Uterus (tissue), 4 donors: ENCODE measurements around the gene METTL5. TPM values are rescaled to one million over a fixed set of nuclear protein-coding genes. Genes with fewer than 3 reads are reported as not detected.
"Not testable (repeated sequence)": the region's sequence is repeated elsewhere in the genome, so short reads cannot be mapped to it uniquely, and the experiment has no call there.

Experiments
- DNase-seq, 2 donors: peaks; one replicate each; pipeline ENCODE4 v3.0.0-alpha.2; 2019 to 2020
- H3K27ac ChIP-seq, 2 donors: fragments of 200-600 bp; sonication (generic); 1 replicate in 1 of 2; 2 replicates in 1 of 2; pipeline ENCODE4 v1.5.1; 2016 to 2018
- H3K27me3 ChIP-seq, 2 donors: fragments of 200-600 bp; sonication (generic); one replicate each; pipeline ENCODE4 v1.5.1; 2018 to 2019; ENCODE audit warnings: control low read depth in 1 of 2
- H3K36me3 ChIP-seq, 2 donors: fragments of 200-600 bp; sonication (generic); one replicate each; pipeline ENCODE4 v1.5.1; 2019; ENCODE audit warnings: control low read depth in 1 of 2
- H3K4me1 ChIP-seq, 2 donors: fragments of 200-600 bp; sonication (generic); one replicate each; pipeline ENCODE4 v1.5.1; 2018 to 2019; ENCODE audit warnings: control low read depth in 1 of 2
- H3K4me3 ChIP-seq, 2 donors: fragments of 200-600 bp; sonication (generic); 1 replicate in 1 of 2; 2 replicates in 1 of 2; pipeline ENCODE4 v1.5.1; 2018 to 2019; ENCODE audit warnings: mild to moderate bottlenecking in 1 of 2
- H3K9me3 ChIP-seq, 2 donors: fragments of 200-600 bp; sonication (generic); one replicate each; pipeline ENCODE4 v1.5.1; 2019; ENCODE audit warnings: control low read depth in 1 of 2
- CTCF ChIP-seq, 4 experiments: fragments of 200-600 bp in 2 of 4; fragments of 450-650 bp in 2 of 4; sonication (generic) in 2 of 4; IDR thresholded peaks; one replicate each; pipeline ENCODE4 v1.5.1; 2016 to 2019; ENCODE audit warnings: antibody characterized with exemption in 4 of 4, mild to moderate bottlenecking in 2 of 4, moderate library complexity in 1 of 4
- POLR2A ChIP-seq, 2 donors: fragments of 450-650 bp; IDR thresholded peaks; one replicate each; pipeline ENCODE4 v1.6.1; 2016; ENCODE audit warnings: antibody characterized with exemption in 2 of 2, mild to moderate bottlenecking in 1 of 2, moderate library complexity in 1 of 2
- intact Hi-C: fragments of 100-400 bp; cut with DNase I; formaldehyde crosslinking; loops from one replicate; pipeline ENCODE4 v1.15.1; 2023; ENCODE audit warnings: low total_unique reads
- total RNA-seq, 4 donors: library from RNA; depleted of rRNA in 3 of 4; stranded (reverse); fragments of >200 nt in 3 of 4; gene quantifications; one replicate each; pipeline versions ENCODE4 v1.1.0 to v1.2.4, GENCODE V29; 2014 to 2023
- donor health status: DM: yes; HTN: yes; CAD: no.

METTL5 gene
- total RNA-seq, 4 donors from 2014 or later, result 28.5 to 763 (median 38.4) TPM

DNA sequence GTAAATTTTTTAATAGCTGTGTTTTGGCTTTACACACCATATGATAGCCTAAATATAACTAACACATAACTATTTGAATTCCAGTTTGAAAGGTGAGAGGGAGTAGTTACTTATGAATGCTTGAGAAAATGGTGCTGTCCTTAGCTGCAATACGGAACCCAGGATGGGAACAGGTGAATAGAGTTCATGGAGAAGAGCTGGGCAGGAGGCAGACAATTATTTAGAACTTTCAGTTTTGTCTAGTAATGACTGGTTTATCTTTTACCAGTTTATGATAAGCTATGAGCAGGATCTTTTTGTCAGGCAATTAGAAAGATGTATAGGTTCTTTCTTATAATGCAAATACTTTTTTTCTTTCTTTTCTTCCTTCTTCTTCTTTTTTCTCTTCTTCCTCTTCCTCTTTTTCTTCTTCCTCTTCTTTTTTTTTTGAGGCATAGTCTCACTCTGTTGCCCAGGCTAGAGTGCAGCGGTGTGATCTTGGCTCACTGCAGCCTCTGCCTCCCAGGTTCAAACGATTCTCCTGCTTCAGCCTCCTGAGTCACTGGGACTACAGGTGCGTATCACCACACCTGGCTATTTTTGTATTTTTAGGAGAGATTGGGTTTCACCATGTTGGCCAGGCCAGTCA lies 28.4 kb upstream of the METTL5 start:
- Histone ChIP-seq H3K4me3 (no peak overlapping the region), H3K36me3 (no peaks in the 10 kb centered on the region), H3K27me3 (no peaks in the 10 kb centered on the region), H3K4me1 (no peaks in the 10 kb centered on the region), H3K9me3 (no peaks in the 10 kb centered on the region), H3K27ac (no peak overlapping the region)
- TF ChIP-seq POLR2A (IDR thresholded peaks at IDR 0.05) (no peak), CTCF (IDR thresholded peaks at IDR 0.05) (no peak)
- intact Hi-C loops, result no loop called here
- no peak for DNase-seq

GRCh38 chr2:169849710-169850109 lies 25.0 kb upstream of the METTL5 start:
- Histone ChIP-seq H3K9me3 (no peaks in the 10 kb centered on the region), H3K36me3 (no peaks in the 10 kb centered on the region), H3K27me3 (no peaks in the 10 kb centered on the region), H3K4me3 (no peak overlapping the region), H3K4me1 (no peaks in the 10 kb centered on the region), H3K27ac (no peak overlapping the region)
- DNase-seq, result no peak
- intact Hi-C loops, result no loop called here
- TF ChIP-seq CTCF (IDR thresholded peaks at IDR 0.05) (no peak), POLR2A (IDR thresholded peaks at IDR 0.05) (no peak)

DNA sequence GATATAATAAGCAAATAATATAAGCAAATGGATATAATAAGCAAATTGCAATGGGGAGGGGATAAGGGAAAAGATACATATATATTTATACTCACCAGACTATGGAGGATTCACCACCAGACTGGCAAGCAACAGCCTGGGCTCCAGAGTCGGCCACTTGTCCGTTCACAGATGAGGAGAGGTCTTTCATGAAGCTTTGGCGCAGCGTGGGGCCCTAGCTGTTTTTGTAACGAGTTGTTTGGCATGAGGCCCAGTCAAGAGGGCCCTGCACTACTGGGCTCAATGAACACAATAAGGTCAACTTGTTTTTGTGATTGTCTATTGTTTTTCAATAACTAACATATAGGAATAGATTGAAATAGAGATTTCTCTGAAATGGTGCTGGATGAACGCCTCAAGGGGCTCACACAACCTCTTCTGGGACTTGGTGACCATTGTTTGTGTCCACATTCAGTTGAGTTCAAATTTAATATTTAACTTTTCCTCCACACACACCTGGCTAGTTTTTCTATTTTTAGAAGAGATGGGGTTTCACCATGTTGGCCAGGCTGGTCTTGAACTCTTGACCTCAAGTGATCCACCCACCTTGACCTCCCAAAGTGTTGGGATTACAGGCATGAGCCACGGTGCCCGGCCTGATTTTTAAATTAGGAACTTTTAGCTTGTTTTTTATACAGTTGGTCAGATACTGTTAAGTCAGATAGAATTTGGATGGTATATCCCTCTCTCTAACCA lies 24.4 kb upstream of the METTL5 start:
- H3K4me3 ChIP-seq, H3K27ac ChIP-seq, DNase-seq, intact Hi-C loops, H3K4me1 ChIP-seq, H3K36me3 ChIP-seq, H3K9me3 ChIP-seq, H3K27me3 ChIP-seq: not testable (repeated sequence)

DNA sequence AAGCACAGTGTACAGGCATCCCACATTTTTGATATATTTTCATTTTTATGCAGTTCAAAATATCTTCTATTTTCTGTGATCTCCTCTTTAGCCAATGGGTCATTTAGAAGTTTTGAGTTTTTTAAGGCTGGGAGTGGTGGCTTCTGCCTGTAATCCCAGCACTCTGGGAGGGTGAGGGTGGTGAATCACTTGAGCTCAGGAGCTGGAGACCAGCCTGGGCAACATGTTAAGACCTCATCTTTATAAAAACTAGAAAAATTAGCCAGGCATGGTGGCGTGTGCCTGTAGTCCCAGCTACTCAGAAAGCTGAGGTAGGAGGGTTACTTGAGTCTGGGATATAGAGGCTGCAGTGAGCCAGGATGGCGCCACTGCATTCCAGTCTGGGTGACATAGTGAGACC lies 20.3 kb upstream of the METTL5 start:
- Histone ChIP-seq H3K4me1 (peaks cover 0 to 6% of the 10 kb centered on the region in 2 donors), H3K9me3 (no peaks in the 10 kb centered on the region), H3K27ac (no peak overlapping the region), H3K36me3 (no peaks in the 10 kb centered on the region), H3K27me3 (no peaks in the 10 kb centered on the region), H3K4me3 (no peak overlapping the region)
- intact Hi-C loops, result no loop called here
- TF ChIP-seq POLR2A (IDR thresholded peaks at IDR 0.05) (no peak), CTCF (IDR thresholded peaks at IDR 0.05) (no peak)
- DNase-seq, result no peak

- intact Hi-C loops, H3K4me3 ChIP-seq, H3K27me3 ChIP-seq, H3K36me3 ChIP-seq, DNase-seq, H3K27ac ChIP-seq, H3K9me3 ChIP-seq: not testable (repeated sequence)
- peaks cover 8 to 16% of the 10 kb centered on the region in 2 donors for H3K4me1 ChIP-seq
Observed at GRCh38 chr2:169841625-169842024, 16.9 kb upstream of the METTL5 start.

GRCh38 chr2:169840747-169841142 lies 16.0 kb upstream of the METTL5 start:
- Histone ChIP-seq H3K9me3 (no peaks in the 10 kb centered on the region), H3K36me3 (no peaks in the 10 kb centered on the region), H3K27ac (no peak overlapping the region), H3K27me3 (no peaks in the 10 kb centered on the region), H3K4me1 (peaks cover 8 to 16% of the 10 kb centered on the region in 2 donors), H3K4me3 (no peak overlapping the region)
- DNase-seq, result no peak
- intact Hi-C loops, result no loop called here
- TF ChIP-seq CTCF (IDR thresholded peaks at IDR 0.05) (no peak), POLR2A (IDR thresholded peaks at IDR 0.05) (no peak)
